WTC11 (cell line): ENCODE measurements around the gene FHIT. TPM values are rescaled to one million over a fixed set of nuclear protein-coding genes. Genes with fewer than 3 reads are reported as not detected.

Experiments used
- ATAC-seq: fragments of 200-7000 bp; cut with Tn5 transposase; 2 replicates; pipeline ENCODE4 v1.10.0; 2021; ENCODE audit warnings: mild to moderate bottlenecking, moderate library complexity
- CTCF ChIA-PET: fragments of 300-600 bp; sonication (Branson Sonifier 250); formaldehyde crosslinking; loops from one replicate; lab custom pipeline; 2021; ENCODE audit warnings: antibody characterized with exemption; lab: Charles Lee
- POLR2A ChIA-PET: fragments of 350-600 bp; sonication (Branson Sonifier 250); formaldehyde crosslinking; loops from one replicate; lab custom pipeline; 2021; ENCODE audit warnings: antibody characterized with exemption; lab: Charles Lee
- DNase-seq: peaks from one replicate; pipeline ENCODE4 v3.0.0; 2021; ENCODE audit warnings: low spot score
- H3K27ac Mint-ChIP-seq: 2 replicates; pipeline ENCODE4 v1.8.0; 2021; ENCODE audit warnings: mixed read lengths
- H3K27me3 Mint-ChIP-seq: 2 replicates; pipeline ENCODE4 v1.8.0; 2021; ENCODE audit warnings: low read depth, mild to moderate bottlenecking, moderate library complexity, mixed read lengths
- H3K36me3 Mint-ChIP-seq: 2 replicates; pipeline ENCODE4 v1.8.0; 2021; ENCODE audit warnings: mixed read lengths
- H3K4me1 Mint-ChIP-seq: 2 replicates; pipeline ENCODE4 v1.8.0; 2022; ENCODE audit warnings: mixed read lengths
- H3K4me3 Mint-ChIP-seq: 2 replicates; pipeline ENCODE4 v1.8.0; 2021; ENCODE audit warnings: mild to moderate bottlenecking, moderate library complexity, mixed read lengths
- H3K9me3 Mint-ChIP-seq: 2 replicates; pipeline ENCODE4 v1.8.0; 2021; ENCODE audit warnings: mixed read lengths
- AR ChIP-seq: fragments of 250-450 bp; sonication (Bioruptor Pico); IDR thresholded peaks from 2 replicates; pipeline ENCODE4 v1.9.0; 2021; ENCODE audit warnings: mild to moderate bottlenecking
- ARID4B ChIP-seq: sonication (generic); formaldehyde crosslinking; IDR thresholded peaks from 2 replicates; pipeline ENCODE4 v1.8.0; 2023; ENCODE audit warnings: missing genetic modification reagents, mild to moderate bottlenecking, borderline replicate concordance
- ATF1 ChIP-seq: sonication (generic); formaldehyde crosslinking; IDR thresholded peaks from 2 replicates; pipeline ENCODE4 v1.8.1; 2023; ENCODE audit warnings: mild to moderate bottlenecking, moderate library complexity, missing genetic modification reagents
- CBFB ChIP-seq: sonication (generic); formaldehyde crosslinking; IDR thresholded peaks from 2 replicates; pipeline ENCODE4 v1.8.1; 2022; ENCODE audit warnings: mild to moderate bottlenecking, low read depth, missing genetic modification reagents
- ETV6 ChIP-seq: sonication (generic); formaldehyde crosslinking; IDR thresholded peaks from 2 replicates; pipeline ENCODE4 v1.8.1; 2022; ENCODE audit warnings: mild to moderate bottlenecking, missing genetic modification reagents
- GRHL2 ChIP-seq: fragments of 250-450 bp; sonication (Bioruptor Pico); IDR thresholded peaks from 2 replicates; pipeline ENCODE4 v1.8.0; 2022; ENCODE audit warnings: mild to moderate bottlenecking, moderate library complexity; ENCODE audit not compliant: insufficient replicate concordance, severe bottlenecking
- HMGA2 ChIP-seq: fragments of 250-450 bp; sonication (Bioruptor Pico); IDR thresholded peaks from 2 replicates; pipeline ENCODE4 v1.4.0; 2021; ENCODE audit warnings: mild to moderate bottlenecking, moderate library complexity
- IRF1 ChIP-seq: sonication (generic); formaldehyde crosslinking; IDR thresholded peaks from 2 replicates; pipeline ENCODE4 v1.8.0; 2023; ENCODE audit warnings: missing genetic modification reagents
- MAX ChIP-seq: sonication (generic); formaldehyde crosslinking; IDR thresholded peaks from 2 replicates; pipeline ENCODE4 v1.8.0; 2022; ENCODE audit warnings: mild to moderate bottlenecking, missing genetic modification reagents
- OVOL2 ChIP-seq: fragments of 250-450 bp; sonication (Bioruptor Pico); IDR thresholded peaks from 2 replicates; pipeline ENCODE4 v1.9.0; 2021; ENCODE audit warnings: mild to moderate bottlenecking, borderline replicate concordance
- SMAD3 ChIP-seq: sonication (generic); formaldehyde crosslinking; IDR thresholded peaks from 2 replicates; pipeline ENCODE4 v1.8.0; 2022; ENCODE audit warnings: missing genetic modification reagents, mild to moderate bottlenecking, borderline replicate concordance
- SMAD4 ChIP-seq: sonication (generic); formaldehyde crosslinking; IDR thresholded peaks from 2 replicates; pipeline ENCODE4 v1.8.0; 2022; ENCODE audit warnings: mild to moderate bottlenecking, missing genetic modification reagents
- SP1 ChIP-seq: sonication (generic); formaldehyde crosslinking; conservative IDR thresholded peaks from 2 replicates; pipeline ENCODE4 v1.8.1; 2022; ENCODE audit warnings: missing genetic modification reagents
- TCF7 ChIP-seq: sonication (generic); formaldehyde crosslinking; IDR thresholded peaks from 2 replicates; pipeline ENCODE4 v1.8.0; 2022; ENCODE audit warnings: mild to moderate bottlenecking, low read depth, missing genetic modification reagents, moderate library complexity
- USF1 ChIP-seq: sonication (generic); formaldehyde crosslinking; IDR thresholded peaks from 2 replicates; pipeline ENCODE4 v1.8.0; 2022; ENCODE audit warnings: mild to moderate bottlenecking, missing genetic modification reagents
- ZNF423 ChIP-seq: fragments of 250-450 bp; sonication (Bioruptor Pico); IDR thresholded peaks from 2 replicates; pipeline ENCODE4 v2.1.2; 2022; ENCODE audit warnings: mild to moderate bottlenecking, moderate library complexity
- ZNF512 ChIP-seq: sonication (generic); formaldehyde crosslinking; IDR thresholded peaks from 2 replicates; pipeline ENCODE4 v1.8.1; 2022; ENCODE audit warnings: missing genetic modification reagents, borderline replicate concordance
- ZSCAN18 ChIP-seq: fragments of 250-450 bp; sonication (Bioruptor Pico); IDR thresholded peaks from 2 replicates; pipeline ENCODE4 v2.1.2; 2022; ENCODE audit warnings: mild to moderate bottlenecking, moderate library complexity
- total RNA-seq: library from RNA; stranded (reverse); gene quantifications from 3 replicates; pipeline ENCODE4 v1.2.3, GENCODE V29; 2021

The FHIT gene
- total RNA-seq, 1 experiment from 2014 or later, result 2.6 TPM

GRCh38 chr3:60333710-60334109, 917.5 kb downstream of the FHIT start (continued):
- TF ChIP-seq MAX (CRISPR knock-in tag) (no peak), ZNF423 (CRISPR knock-in tag) (no peak), SMAD4 (CRISPR knock-in tag) (no peak), ETV6 (CRISPR knock-in tag) (no peak), ATF1 (no peak), HMGA2 (CRISPR knock-in tag) (no peak)
- TF ChIP-seq, all 79 proteins: peak for 0

- ChIA-PET CTCF (no interaction called here), POLR2A (no interaction called here)
- no peaks in the 10 kb centered on the region for H3K9me3 Mint-ChIP-seq
- H3K4me1 Mint-ChIP-seq, result no peaks in the 10 kb centered on the region
- no peaks in the 10 kb centered on the region for H3K36me3 Mint-ChIP-seq
- no peak overlapping the region for H3K4me3 Mint-ChIP-seq
- DNase-seq, result no peak
- no peak for ATAC-seq
- H3K27me3 Mint-ChIP-seq, result no peaks in the 10 kb centered on the region
- TF ChIP-seq ATF1 (no peak), SMAD3 (CRISPR knock-in tag) (no peak), ZNF512 (no peak), ZSCAN18 (no peak)
- H3K27ac Mint-ChIP-seq, result no peak overlapping the region
Observed at GRCh38 chr3:60330107-60330506, 921.1 kb downstream of the FHIT start.

- Mint-ChIP-seq H3K4me3 (no peak overlapping the region), H3K9me3 (no peaks in the 10 kb centered on the region), H3K27ac (no peak overlapping the region), H3K36me3 (no peaks in the 10 kb centered on the region), H3K27me3 (no peaks in the 10 kb centered on the region), H3K4me1 (peaks cover 15% of the 10 kb centered on the region)
- POLR2A ChIA-PET, result no interaction called here
- CTCF ChIA-PET, result no interaction called here
- DNase-seq (no peak), ATAC-seq (no peak)
- TF ChIP-seq OVOL2 (CRISPR knock-in tag) (no peak), GRHL2 (CRISPR knock-in tag) (no peak), ZNF512 (no peak), ATF1 (no peak), AR (CRISPR knock-in tag) (no peak), IRF1 (no peak), USF1 (CRISPR knock-in tag) (no peak), TCF7 (CRISPR knock-in tag) (no peak), CBFB (no peak), ARID4B (CRISPR knock-in tag) (no peak), SP1 (CRISPR knock-in tag) (no peak)
Observed at GRCh38 chr3:60325610-60326170, 925.6 kb downstream of the FHIT start.
